C4-2B (cell line): ENCODE data around the gene TREML2.
"Not testable (repeated sequence)": the region's sequence is repeated elsewhere in the genome, so short reads cannot be mapped to it uniquely, and the experiment has no call there.

Source experiments
- H3K27ac ChIP-seq: fragments of 450-650 bp; 2 replicates; pipeline ENCODE4 v1.5.1; 2017
- ZFX ChIP-seq: fragments of 450-650 bp; IDR thresholded peaks from 2 replicates; pipeline ENCODE4 v1.6.1; 2017
- TF ChIP-seq, protein P1 (sequence below): fragments of 450-650 bp; conservative IDR thresholded peaks from 2 replicates; pipeline ENCODE4 v1.5.1; 2017; ENCODE audit warnings: mild to moderate bottlenecking

The TREML2 gene

DNA sequence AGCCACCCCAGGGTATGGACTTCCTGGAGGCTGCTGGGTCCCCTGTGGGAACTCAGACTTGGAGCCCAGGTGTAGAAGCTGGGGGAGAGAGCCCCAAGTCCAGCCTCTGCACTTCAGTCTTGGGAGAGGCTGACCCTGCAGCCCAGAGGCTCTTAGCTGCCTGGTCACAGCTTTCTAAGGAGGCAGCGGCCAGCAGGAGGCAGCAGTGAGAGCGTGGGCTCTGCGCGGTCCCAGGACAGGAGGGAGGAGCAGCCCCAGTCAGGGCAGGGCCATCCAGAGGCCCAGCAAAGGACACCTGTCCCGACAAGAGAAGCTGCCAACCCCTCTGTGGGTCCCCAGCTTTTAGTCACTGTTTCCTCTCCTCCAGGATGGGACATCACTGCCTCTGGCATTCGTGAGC, 9.4 kb downstream of the TREML2 start:
- no peak overlapping the region for H3K27ac ChIP-seq
- no peak for TF ChIP-seq ZFX
- TF ChIP-seq, protein P1, sequence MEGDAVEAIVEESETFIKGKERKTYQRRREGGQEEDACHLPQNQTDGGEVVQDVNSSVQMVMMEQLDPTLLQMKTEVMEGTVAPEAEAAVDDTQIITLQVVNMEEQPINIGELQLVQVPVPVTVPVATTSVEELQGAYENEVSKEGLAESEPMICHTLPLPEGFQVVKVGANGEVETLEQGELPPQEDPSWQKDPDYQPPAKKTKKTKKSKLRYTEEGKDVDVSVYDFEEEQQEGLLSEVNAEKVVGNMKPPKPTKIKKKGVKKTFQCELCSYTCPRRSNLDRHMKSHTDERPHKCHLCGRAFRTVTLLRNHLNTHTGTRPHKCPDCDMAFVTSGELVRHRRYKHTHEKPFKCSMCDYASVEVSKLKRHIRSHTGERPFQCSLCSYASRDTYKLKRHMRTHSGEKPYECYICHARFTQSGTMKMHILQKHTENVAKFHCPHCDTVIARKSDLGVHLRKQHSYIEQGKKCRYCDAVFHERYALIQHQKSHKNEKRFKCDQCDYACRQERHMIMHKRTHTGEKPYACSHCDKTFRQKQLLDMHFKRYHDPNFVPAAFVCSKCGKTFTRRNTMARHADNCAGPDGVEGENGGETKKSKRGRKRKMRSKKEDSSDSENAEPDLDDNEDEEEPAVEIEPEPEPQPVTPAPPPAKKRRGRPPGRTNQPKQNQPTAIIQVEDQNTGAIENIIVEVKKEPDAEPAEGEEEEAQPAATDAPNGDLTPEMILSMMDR, result peak; percentile 73

DNA sequence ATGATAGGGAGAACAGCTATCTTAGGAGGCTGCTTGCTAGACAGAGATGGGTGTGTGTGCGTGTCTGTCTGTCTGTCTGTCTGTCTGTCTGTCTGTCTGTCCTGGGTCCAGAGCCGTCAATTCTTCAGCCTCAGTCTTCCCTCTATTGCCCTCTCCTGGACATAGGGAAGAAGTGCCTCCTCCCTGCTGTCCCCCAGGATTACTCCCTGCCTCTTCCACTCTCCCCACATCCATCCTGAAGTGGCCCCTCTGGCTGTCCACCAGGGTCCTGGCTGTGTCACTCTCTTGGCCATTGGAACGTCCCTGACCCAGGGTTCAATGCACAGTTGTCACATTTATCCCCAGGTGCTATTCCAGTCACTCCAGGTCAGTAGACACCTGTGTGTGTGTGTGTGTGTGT, 10.2 kb downstream of the TREML2 start:
- H3K27ac ChIP-seq, result no peak overlapping the region
- TF ChIP-seq, protein P1, result no peak
- no peak for TF ChIP-seq ZFX

DNA sequence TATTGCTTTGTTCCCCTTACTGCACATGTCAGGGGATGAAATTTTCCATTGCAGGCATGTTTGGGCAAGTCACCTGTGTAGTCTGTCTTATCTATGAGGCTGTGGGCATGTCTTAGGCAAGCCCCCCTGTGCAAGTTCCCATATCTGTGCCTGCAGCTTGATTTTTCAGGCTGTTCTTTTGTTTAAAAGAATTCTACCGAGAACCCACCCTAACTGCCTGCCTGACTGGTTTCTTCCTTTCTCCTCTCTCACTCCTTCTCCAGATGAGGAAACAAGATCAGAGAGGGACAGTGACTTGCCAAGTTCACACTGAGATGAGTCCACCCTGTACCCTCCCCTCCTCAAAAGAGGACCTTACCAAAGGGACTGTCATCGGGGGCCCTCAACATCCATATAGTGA, 11.0 kb downstream of the TREML2 start:
- TF ChIP-seq ZFX, result no peak
- TF ChIP-seq, protein P1, result no peak
- H3K27ac ChIP-seq, result no peak overlapping the region

DNA sequence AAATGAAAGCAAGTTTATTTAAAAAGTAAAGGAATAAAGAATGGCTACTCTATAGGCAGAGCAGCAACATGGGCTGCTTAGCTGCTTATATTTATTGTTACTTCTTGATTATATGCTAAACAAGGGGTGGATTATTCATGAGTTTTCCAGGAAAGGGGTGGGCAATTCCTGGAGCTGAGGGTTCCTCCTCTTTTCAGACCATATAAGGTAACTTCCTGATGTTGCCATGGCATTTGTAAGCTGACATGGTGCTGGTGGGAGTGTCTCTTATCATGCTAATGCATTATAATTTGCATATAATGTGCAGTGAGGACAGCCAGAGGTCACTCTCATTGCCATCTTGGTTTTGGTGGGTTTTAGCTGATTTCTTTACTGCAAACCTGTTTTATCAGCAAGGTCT, 11.9 kb downstream of the TREML2 start:
- not testable (repeated sequence) for H3K27ac ChIP-seq

DNA sequence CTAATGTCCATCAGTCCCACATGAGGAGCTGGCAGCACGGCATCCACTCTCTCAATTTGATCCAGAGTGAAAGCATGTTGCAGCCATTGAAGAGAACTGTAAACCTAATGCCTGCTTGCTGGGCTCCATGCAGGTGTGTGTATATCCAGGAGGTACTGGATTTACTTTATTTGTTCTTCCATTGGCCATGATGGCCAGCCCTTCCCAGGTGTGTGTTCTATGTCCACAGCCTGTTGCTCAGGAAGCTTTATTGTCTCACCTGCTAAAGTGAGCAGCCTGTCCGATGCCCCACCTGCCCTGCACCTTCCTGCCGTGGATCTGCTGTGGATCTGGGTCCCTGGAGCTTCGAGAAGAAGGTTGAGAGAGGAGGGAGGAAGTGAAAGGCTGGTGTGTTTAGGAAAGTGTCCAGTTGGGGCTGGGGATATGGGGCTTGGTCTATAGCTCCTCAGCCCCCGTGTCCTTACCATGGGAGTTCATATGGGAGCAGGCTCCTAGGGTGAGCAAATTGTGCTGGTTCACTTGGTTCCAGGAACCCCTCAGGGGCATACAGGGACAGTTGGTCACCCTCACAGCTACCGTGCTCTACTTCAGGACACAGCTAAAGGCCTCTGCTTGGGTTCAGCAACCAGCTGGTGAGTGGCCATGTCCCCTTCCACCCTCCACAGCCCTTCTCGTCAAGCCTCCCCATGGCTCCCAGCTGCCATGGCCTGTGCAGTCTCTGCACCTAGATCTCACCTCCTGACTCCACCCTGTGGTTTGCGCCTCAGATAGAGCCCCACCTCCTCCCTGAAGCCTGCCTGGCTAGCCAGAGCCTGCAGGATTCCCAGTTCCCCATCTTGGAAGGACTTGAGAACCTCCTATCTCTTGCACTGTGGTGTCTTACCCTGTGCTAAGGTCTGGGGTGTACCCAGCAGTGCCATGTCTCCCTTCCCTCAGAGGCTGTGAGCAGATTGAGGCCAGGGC, 12.7 kb downstream of the TREML2 start:
- H3K27ac ChIP-seq, result no peak overlapping the region
- no peak for TF ChIP-seq ZFX
- TF ChIP-seq, protein P1, result no peak

DNA sequence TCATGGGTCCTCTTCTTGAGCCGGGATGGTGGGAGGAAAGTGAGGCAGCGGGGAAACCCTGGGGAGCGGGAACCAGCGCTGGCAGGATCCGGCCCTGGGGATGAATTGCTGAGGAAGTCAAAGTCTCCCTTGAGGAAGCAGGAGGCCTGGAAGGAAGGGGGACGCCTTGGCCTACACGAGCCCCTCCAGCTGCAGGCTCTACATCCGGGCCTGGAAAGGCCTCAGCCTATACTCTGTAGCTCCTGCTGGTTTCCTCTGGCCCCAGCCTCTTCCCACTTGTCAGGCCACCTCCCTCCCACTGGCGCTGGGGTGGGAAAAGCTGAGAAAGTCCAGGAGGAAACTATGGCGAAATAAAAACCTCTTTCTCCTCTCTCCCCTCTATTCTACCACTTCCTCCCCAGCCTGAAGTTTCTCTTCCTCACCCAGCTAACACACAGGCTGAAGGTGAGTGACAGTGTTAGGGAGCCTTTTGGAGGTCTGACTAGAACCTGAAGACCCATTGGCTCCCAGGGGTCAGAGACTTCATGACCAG, 14.9 kb downstream of the TREML2 start:
- no peak for TF ChIP-seq ZFX
- TF ChIP-seq, protein P1, result no peak
- no peak overlapping the region for H3K27ac ChIP-seq

DNA sequence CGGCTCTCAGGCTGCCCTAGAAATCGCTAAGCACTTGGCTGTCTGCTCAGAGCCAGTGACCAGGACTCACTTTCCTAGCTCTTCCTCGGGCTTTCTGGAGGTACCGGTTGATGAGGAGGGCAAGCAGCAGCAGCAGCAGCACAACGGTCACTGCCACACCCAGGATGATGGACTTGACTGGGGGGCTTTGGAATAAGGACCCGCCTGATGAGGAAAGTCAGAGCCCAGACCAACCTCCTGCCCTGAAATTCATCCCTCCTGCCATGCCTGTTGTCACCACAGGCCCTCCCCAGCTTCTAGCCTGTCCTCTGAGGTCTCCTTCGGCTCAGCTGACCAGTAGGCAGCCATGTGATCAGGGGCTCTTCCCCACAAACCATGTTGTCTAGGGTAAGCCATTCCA, 16.2 kb downstream of the TREML2 start:
- TF ChIP-seq, protein P1, result no peak
- TF ChIP-seq ZFX, result no peak
- H3K27ac ChIP-seq, result no peak overlapping the region
